OCI-LY3 (cell line): ENCODE measurements around the gene NUAK2.

ENCODE experiments used
- H2AFZ ChIP-seq: fragments of 200-600, 300-600 bp; shearing (Covaris generic); 2 replicates; pipeline ENCODE4 v1.6.0; 2014; ENCODE audit warnings: antibody characterized with exemption, low read depth, low read length
- H3K27ac ChIP-seq: fragments of 200-600, 300-600 bp; sonication (generic); 2 replicates; pipeline ENCODE4 v1.5.1; 2014; ENCODE audit warnings: mild to moderate bottlenecking, low read length, moderate library complexity, mixed read lengths
- H3K27me3 ChIP-seq: fragments of 200-600, 300-600 bp; sonication (generic); 2 replicates; pipeline ENCODE4 v1.6.1; 2014; ENCODE audit warnings: low read depth, low read length, mixed read lengths
- H3K36me3 ChIP-seq: fragments of 200-600, 300-600 bp; sonication (generic); replicated peaks from 2 replicates; pipeline ENCODE3; 2014; ENCODE audit warnings: low read depth, low read length, mixed read lengths
- H3K4me1 ChIP-seq: fragments of 300-600, 200-600 bp; sonication (generic); 2 replicates; pipeline ENCODE4 v1.6.1; 2014; ENCODE audit warnings: low read length, mixed read lengths
- H3K4me2 ChIP-seq: fragments of 200-600, 300-600 bp; sonication (generic); 2 replicates; pipeline ENCODE4 v1.6.1; 2014; ENCODE audit warnings: low read length, mixed read lengths
- H3K4me3 ChIP-seq: fragments of 300-600, 200-600 bp; sonication (generic); 2 replicates; pipeline ENCODE4 v1.5.1; 2014; ENCODE audit warnings: antibody characterized with exemption, mild to moderate bottlenecking, low read length, moderate library complexity
- H3K79me2 ChIP-seq: fragments of 300-600, 200-600 bp; shearing (Covaris generic); 2 replicates; pipeline ENCODE4 v1.6.1; 2014; ENCODE audit warnings: mild to moderate bottlenecking, low read length, mixed read lengths
- H3K9ac ChIP-seq: fragments of 300-600, 200-600 bp; shearing (Covaris generic); 2 replicates; pipeline ENCODE4 v1.6.0; 2014; ENCODE audit warnings: mild to moderate bottlenecking, low read length, moderate library complexity
- H3K9me3 ChIP-seq: fragments of 200-600, 300-600 bp; shearing (Covaris generic); 2 replicates; pipeline ENCODE4 v1.6.1; 2014; ENCODE audit warnings: low read length, mixed read lengths; ENCODE audit not compliant: insufficient read depth
- H4K20me1 ChIP-seq: fragments of 200-600, 300-600 bp; sonication (generic); 2 replicates; pipeline ENCODE4 v1.6.1; 2016; ENCODE audit warnings: low read length, mixed read lengths; ENCODE audit not compliant: insufficient read depth
- EZH2phosphoT487 ChIP-seq: fragments of 200-600 bp; shearing (Covaris generic); IDR thresholded peaks from 2 replicates; pipeline ENCODE4 v1.6.1; 2018; ENCODE audit warnings: antibody characterized with exemption, mixed run types, low read depth
- TF ChIP-seq, protein P1 (sequence below): fragments of 200-600, 300-600 bp; sonication (generic); IDR thresholded peaks from 2 replicates; pipeline ENCODE4 v1.5.1; 2014; ENCODE audit warnings: antibody characterized with exemption, low read length, low read depth

NUAK2 gene

DNA sequence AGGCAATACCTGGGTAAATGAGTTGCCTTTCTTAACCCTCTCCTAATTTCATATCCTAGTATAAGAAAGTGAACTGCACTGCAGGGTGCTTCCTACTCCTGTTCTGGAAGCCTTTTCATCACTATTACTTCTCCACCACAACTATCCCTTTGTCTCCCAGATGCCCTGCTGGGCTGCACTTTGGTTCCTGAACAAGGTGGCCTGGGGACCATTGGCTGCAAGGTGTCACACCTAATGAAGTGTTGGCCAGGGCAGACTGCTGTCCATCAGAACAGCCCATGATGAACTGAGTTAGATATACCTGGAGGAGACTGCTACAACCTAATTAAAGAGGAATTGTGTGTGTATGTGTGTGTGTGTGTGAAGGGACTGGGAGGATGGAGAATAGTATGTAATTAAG, 37.0 kb upstream of the NUAK2 start:
- Histone ChIP-seq H3K27me3 (peaks cover 57% of the 10 kb centered on the region), H3K9me3 (no peaks in the 10 kb centered on the region), H4K20me1 (no peaks in the 10 kb centered on the region), H3K9ac (no peak overlapping the region), H3K36me3 (no peaks in the 10 kb centered on the region), H3K79me2 (no peaks in the 10 kb centered on the region), H3K4me3 (no peak overlapping the region), H3K27ac (no peak overlapping the region), H3K4me1 (no peaks in the 10 kb centered on the region), H2AFZ (no peak overlapping the region), H3K4me2 (no peak overlapping the region)
- TF ChIP-seq, protein P1, sequence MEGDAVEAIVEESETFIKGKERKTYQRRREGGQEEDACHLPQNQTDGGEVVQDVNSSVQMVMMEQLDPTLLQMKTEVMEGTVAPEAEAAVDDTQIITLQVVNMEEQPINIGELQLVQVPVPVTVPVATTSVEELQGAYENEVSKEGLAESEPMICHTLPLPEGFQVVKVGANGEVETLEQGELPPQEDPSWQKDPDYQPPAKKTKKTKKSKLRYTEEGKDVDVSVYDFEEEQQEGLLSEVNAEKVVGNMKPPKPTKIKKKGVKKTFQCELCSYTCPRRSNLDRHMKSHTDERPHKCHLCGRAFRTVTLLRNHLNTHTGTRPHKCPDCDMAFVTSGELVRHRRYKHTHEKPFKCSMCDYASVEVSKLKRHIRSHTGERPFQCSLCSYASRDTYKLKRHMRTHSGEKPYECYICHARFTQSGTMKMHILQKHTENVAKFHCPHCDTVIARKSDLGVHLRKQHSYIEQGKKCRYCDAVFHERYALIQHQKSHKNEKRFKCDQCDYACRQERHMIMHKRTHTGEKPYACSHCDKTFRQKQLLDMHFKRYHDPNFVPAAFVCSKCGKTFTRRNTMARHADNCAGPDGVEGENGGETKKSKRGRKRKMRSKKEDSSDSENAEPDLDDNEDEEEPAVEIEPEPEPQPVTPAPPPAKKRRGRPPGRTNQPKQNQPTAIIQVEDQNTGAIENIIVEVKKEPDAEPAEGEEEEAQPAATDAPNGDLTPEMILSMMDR, result no peak
- TF ChIP-seq EZH2phosphoT487, result no peak

DNA sequence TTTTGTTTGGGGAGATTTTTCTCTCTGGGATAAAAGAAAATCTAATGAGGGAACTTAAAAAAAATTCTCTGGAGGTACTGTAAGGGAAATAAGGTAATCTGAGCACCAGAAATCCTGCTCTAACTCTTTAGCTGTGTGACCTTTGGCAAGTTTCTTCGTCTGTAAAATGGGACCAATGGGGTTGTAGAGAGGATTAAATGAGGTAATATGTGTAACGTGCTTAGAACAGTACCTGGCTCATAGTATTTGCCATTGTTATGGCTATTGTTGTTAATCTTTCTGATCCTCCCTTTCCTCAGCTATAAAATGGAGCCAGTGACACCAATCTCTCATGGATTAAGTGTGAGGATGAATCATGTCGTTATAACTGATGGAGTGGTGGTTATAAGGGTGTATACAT, 36.0 kb upstream of the NUAK2 start:
- no peaks in the 10 kb centered on the region for H3K79me2 ChIP-seq
- H4K20me1 ChIP-seq, result no peaks in the 10 kb centered on the region
- no peak overlapping the region for H3K4me2 ChIP-seq
- H3K9ac ChIP-seq, result no peak overlapping the region
- H3K4me1 ChIP-seq, result no peaks in the 10 kb centered on the region
- TF ChIP-seq, protein P1, result no peak
- TF ChIP-seq EZH2phosphoT487, result no peak
- no peak overlapping the region for H2AFZ ChIP-seq
- H3K9me3 ChIP-seq, result no peaks in the 10 kb centered on the region
- peaks cover 47% of the 10 kb centered on the region for H3K27me3 ChIP-seq
- H3K4me3 ChIP-seq, result no peak overlapping the region
- no peak overlapping the region for H3K27ac ChIP-seq
- H3K36me3 ChIP-seq, result no peaks in the 10 kb centered on the region

DNA sequence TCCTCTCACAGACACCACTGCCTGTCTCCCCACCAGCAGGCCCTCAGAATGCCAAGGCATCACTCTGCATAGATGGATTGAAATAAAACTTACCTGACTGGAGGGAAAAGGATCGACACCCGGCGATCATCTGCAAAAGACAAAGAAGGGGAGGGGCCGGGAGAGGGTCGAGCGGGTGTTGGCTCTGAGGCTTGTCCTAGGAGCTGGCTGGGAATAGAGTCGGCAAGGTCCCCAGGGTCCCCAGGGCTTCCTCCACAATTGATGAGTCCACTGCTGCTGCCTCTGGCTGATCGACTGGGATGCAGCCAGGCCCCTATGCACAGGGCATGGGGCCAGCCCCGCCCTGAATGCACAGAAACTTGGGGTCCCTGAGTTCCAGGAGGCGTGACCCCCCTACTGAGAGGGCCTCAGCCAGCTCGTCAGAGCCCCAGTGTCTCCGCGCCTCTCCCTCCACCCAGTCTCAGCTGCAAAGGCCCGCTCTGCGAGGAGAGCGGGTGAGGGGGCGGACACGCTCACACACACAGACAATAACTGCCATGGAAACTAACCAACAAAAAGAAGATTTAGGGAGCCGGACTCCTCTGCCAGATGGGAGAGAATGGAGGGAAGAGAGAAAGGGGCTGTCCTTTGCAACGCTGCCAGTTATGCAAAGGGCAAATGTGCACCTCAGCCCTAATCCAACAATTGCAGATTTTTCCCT, 35.0 kb upstream of the NUAK2 start, which contains the start of gene KLHDC8A:
Gene KLHDC8A, minus strand, starts transcription at position 483 of the 700 bp plus-strand sequence. CDS start 13,318 bp downstream, outside the sequence.
- no peak for TF ChIP-seq EZH2phosphoT487
- TF ChIP-seq, protein P1, result no peak
- Histone ChIP-seq H3K36me3 (no peaks in the 10 kb centered on the region), H4K20me1 (no peaks in the 10 kb centered on the region), H3K27me3 (peaks cover 41% of the 10 kb centered on the region), H3K27ac (no peak within 1 kb of the TSS), H2AFZ (no peak within 1 kb of the TSS), H3K79me2 (no peaks in the 10 kb centered on the region), H3K9me3 (no peaks in the 10 kb centered on the region), H3K4me3 (no peak within 1 kb of the TSS), H3K9ac (no peak within 1 kb of the TSS), H3K4me2 (no peak within 1 kb of the TSS), H3K4me1 (no peaks in the 10 kb centered on the region)

DNA sequence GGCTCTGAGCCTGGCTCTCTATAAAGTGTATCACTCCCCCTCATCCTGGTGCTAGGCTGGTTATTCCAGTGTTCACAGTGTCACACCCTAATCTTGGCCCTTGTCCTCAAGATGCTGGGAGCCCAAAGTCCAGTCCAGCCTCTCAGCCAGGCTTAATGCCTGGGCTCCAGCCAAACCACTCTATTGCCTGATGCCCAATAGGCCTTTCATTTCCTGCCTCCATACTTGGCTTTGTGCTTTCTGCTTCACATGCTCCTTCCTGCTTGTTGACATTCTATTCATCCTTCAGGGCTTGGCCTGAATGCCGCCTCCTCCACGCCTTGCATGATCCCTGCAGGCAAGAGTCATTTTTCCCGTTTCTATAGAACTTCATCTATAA, 33.5 kb upstream of the NUAK2 start:
- H3K27ac ChIP-seq, result no peak overlapping the region
- no peak overlapping the region for H3K4me2 ChIP-seq
- no peaks in the 10 kb centered on the region for H4K20me1 ChIP-seq
- H3K36me3 ChIP-seq, result no peaks in the 10 kb centered on the region
- H3K79me2 ChIP-seq, result no peaks in the 10 kb centered on the region
- no peak overlapping the region for H3K4me3 ChIP-seq
- H3K9me3 ChIP-seq, result no peaks in the 10 kb centered on the region
- peaks cover 27% of the 10 kb centered on the region for H3K27me3 ChIP-seq
- peaks cover 4% of the 10 kb centered on the region for H3K4me1 ChIP-seq
- no peak overlapping the region for H3K9ac ChIP-seq
- no peak for TF ChIP-seq EZH2phosphoT487
- TF ChIP-seq, protein P1, result no peak
- no peak overlapping the region for H2AFZ ChIP-seq
